Fibroblast of skin of right quadriceps (primary cell): ENCODE measurements around the gene ABHD8.

Experiments
- DNase-seq: peaks from one replicate; pipeline ENCODE4 v3.0.0-alpha.2; 2013

The ABHD8 gene

DNA sequence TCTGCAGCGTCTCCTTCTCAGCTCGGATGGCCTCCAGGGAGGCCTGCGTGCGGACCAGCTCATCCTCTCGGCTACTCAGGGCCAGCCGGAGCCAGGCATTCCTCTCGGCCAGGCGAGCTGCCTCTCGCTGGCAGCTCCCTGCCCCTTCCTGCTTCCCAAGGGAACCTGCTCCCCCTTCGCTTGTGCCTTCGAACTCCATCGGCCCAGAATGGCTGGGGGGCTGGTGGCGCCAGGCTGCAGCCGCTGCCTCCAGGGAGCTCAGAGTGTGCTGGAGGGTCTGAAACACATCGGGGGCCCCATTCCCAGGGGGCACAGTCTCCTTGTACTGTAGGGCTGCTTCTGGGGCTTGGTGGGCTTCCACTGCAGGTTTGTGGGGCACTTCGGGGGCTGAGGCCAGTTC, 40.7 kb downstream of the ABHD8 start:
- DNase-seq: no peak

DNA sequence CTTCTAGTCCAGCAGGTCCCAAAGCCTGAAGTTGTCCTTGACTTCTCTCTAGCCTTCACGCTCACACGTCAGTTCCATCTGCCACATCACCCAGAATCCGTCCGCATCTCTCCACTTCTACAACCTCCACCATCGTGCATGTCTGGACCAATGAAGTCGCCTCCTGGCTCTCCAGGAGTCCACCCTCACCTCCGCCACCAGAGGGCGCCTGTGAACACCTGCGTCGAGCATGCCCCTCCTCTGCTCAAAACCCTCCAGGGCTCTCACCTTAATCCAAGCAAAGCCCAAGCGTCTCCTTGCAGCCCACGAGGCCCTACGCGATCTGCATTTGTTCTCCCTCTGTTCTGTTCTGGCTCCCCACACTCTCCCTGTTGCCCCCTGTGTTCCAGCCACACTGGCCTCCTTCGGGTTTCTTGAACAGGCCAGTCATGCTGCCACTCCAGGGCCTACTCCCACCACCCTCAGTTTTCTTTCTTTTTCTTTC, 42.3 kb downstream of the ABHD8 start:
- peak; percentile 63 for DNase-seq

DNA sequence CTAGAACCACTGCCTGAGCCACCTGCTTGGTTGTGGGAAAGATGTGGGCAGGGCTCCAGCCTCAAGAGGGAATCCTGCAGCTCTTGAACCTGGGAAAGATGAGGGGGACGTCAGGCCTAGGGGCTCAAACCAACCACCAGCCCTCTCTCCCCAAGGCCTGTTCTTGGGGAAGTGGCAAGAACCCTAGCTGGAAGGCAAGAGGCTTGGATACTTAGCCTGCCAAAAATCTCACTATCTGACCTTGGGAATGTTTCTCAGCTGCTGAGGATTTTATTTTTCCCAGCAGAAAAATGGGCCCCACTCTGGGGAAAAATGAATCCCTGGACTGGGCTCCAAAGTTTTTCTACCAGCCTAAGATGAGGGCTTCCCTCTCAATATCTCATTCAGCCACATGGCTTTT, 43.3 kb downstream of the ABHD8 start:
- no peak for DNase-seq

DNA sequence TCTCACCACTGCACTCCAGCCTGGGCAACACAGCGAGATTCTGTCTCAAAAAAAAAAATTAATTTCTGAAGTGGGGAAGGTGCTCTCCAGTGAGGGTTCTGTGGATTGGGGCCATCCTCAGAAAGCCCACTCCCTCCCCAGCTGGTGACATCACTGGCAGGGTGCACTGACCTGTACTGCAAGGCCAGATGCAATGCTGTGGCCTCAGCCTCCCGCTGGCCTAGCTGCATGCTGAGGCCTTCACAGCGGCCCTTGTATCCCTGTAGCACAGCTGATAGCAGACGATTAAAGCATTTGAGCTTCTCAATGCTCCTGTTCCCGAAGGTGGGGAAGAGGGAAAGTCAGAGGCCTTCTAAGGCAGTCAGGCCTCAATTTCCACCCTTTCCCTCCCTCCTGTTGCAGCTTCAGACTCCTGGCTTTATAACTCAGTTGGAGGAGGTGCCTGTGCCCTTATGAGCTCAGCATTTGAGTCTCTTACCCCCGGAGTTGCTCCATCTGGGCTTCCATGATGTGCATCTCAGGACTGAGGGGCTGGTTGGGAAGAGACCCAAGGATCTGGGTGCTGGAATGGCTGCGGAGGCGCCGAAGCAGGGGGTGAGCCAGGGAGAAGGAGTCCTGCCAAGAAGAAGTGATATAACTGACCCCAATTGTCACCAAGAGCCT, 44.0 kb downstream of the ABHD8 start:
- DNase-seq: no peak

DNA sequence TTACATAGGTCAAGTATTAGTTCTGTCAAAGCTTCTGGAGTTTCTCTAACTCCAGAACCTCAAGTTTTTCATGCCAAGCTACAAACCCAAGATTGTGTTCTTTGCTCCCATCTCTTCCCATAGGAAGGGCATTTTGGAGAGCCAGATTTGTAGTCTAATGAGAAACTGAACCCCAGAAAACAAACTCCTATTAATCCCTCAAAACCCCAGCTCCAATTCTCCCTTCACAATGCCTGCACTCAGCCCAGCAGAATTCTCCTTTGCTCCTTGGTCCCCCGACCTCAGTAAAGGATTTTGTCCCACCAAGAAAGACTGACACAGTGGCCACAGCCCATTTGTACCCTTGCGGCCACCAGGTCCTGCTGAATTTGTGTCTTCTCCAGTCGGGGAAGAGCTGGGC, 47.1 kb downstream of the ABHD8 start:
- no peak for DNase-seq

DNA sequence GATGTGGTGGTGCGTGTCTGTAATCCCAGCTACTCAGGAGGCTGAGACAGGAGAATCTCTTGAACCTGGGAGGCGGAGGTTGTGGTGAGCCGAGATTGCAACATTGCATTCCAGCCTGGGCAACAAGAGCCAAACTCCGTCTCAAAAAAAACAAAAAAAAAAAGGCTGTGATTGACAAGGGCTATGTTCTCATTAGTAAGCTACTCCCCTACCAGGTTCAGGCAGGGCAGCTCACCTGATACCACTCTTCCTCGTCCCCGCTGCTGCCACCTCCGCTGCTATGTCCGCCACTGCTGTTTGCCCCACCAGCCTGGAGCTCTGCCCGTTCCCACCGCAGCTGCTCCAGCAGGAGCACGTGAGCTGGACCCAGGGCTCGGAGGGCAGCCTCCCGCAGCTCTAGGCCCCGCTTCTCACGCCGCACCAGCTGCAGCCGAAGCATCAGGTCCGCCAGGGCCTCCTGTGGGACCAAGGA, 48.0 kb downstream of the ABHD8 start:
- DNase-seq: no peak

DNA sequence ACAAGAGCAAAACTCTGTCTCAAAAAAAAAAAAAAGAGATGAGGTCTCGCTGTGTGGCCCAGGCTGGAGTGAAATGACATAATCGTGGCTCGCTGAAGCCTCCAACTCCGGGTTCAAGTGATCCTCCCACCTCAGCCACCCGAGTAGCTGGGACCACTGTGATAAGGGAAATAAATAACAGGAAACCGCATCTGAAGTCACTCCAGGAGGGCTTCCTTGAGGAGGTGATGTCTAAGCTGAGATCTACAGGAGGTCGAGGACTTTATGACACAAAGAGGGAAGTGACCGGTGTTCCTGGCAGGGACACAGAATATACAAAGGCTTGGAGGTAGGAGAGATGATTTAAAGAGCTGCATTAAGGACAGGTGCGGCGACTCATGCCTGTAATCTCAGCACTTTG, 48.6 kb downstream of the ABHD8 start:
- no peak for DNase-seq

DNA sequence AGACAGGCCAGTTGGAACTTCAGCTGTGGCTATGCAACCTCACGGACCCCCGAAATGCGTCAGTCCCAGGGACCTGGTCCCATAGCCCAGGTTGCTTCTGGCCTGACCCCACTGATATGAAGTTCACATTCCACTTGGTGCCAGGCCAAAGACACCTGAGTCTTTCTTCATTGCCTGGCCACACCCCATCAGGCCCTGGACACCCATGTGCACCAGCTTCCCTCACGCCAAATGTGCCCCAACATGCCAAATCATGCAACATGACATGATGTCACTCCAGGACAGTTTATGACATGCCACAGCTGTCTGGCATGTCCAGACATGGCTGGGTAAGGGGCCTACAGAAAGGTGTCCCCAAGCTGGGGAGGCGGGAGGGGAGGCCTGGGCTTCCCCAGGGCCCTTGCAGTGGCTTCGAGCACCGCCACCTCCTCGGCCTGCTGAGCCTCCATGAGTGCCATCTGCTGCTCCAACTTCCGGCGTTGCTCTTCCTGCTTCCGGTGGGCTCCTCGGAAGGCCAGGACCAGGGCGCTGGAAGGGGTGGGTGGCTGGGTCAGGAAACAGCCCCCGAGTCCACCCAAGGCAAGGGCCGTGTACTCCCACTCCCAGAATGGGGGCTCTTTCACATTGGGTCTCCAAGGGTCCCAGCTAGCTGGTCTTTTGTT, 53.2 kb downstream of the ABHD8 start:
- DNase-seq: no peak

DNA sequence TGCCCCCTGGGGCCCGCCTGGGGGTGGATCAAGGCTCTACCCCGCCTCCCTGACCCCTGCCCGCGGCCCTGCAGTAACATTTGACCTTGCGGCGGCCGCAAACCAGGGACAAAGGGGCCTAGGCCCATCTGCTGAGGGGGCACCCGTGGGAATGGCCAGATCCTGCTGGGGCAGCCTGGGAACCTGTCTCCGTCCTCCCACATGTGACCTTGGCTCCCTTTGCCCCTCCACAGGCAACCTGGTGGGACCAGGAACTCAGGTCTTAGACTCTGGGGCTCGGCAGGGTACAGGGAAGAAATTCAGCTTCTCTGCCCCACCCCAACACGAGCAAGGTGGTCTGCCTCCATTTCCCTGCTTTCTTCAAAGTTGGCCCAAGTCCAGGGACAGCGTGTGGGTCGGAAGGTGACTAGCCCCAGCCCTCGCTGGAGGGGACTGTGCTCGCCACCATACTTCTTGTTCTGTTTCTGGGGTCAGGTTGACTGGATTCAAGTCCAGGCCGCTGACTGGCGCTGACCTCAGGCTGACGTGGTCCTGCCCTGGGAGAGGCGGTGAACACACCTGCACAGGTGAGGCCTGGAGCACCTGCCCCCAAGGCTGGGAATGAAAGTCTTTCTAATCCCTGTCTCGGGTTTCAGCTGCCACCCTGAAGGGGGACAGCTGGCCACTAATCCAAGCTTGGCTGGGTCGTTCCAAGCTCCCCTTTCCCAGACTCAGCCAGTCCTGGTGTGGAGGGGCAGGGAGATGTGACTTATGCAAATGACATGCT, 55.0 kb downstream of the ABHD8 start:
- DNase-seq: no peak

DNA sequence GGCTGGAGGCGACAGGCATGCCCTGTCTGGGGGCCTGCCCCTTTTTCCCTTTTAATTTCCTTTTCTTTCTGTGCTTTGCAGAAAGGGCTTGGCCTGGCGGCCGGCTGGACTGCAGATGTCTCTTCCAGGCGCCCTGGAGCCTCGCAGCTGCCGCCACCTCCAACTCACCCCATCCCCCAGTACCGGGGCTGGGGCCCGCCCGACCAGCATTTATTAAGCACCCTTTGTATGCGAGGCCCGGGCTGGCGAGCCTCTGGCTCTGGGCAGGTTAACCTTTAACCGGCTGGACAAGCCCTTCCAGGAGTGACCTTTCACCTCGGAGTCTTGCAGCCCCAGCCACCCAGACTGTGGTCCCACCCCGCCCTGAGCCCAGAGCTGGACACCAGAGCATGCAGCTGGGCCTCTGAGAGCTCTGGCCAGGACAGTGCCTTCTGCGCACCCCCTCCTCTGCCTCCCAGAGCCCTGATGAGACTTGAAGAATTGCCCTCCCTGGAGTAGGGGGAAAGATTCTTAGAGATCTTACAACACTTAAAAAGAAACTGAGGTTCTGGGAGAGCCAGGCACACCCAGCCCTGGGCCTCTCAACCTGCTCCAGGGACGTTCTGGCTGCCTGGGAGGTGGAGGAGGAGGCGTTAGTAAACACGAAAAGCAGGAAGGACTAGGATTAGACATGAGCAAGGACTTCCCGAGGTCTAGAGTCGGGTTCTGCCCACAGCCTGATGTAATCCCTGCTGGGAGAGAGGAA, 56.4 kb downstream of the ABHD8 start:
- DNase-seq: no peak

DNA sequence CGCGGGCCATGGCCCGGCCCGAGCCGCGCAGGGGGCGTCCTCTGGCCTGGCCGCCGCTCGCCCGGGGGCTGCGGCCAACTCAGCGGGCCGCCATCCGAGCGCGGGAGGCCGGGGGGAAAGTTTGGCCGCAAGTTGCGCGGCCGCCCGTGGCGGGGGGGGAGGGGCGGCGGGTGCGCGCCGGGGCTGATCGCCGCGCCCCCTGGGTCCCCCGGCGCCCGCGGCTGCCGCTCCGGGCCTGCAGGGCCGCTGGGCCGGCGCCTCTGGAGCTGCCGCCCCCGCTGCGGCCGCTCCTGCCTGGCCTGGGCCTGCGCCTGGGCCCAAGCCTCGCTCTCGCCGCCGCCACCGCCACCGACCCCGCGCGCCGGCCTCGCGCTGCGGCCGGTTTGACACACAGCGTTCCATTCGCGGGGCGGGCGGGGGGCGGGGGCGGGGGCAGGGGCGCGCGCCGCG, 57.7 kb downstream of the ABHD8 start, which contains the start of gene NR2F6:
NR2F6 (minus strand) TSS at position 385 of the 450 bp plus-strand sequence. CDS start 699 bp downstream, outside the sequence.
- DNase-seq: no peak

DNA sequence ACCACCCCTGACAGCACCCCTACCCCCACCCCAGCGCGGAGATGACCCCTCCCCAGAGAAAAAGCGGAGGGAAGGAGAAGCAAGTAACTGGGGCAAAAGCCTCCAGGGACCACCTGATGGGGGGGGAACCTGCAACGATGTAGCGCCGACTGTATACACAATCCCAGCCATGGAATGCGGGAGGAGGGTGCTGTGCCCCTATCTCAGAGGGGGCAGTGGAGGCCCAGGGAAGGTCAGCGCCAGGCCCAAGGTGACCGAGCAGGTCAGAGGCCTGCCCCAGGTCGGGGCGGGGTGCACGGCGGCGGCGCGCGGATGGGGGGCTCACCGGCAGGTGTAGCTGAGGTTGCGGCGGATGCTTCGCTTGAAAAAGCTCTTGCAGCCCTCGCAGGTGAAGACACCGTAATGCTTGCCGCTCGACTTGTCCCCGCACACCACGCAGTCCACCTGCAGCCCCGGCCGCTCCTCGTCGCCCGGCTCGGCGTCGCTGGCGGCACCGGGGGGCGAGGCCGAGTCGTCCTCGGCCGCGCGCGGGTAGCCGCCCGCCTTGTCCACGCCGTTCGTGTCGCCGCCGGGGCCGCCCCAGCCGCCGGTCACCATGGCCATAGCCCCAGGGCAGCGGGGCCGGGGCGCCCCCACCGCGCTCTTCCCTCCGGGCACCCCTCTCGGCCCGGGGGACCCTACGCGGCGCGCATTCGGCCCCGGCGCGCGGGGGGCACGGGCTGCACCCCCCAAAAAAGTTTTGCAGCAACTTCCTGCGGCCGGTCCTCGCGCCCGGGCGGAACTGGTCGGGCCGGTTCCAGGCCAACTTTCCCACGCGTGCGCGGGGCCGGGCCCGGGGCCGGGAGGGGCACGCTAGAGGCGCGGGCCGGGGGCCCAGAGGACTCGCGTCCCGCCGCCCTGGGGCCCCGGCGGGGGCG, 58.3 kb downstream of the ABHD8 start:
- DNase-seq: no peak

DNA sequence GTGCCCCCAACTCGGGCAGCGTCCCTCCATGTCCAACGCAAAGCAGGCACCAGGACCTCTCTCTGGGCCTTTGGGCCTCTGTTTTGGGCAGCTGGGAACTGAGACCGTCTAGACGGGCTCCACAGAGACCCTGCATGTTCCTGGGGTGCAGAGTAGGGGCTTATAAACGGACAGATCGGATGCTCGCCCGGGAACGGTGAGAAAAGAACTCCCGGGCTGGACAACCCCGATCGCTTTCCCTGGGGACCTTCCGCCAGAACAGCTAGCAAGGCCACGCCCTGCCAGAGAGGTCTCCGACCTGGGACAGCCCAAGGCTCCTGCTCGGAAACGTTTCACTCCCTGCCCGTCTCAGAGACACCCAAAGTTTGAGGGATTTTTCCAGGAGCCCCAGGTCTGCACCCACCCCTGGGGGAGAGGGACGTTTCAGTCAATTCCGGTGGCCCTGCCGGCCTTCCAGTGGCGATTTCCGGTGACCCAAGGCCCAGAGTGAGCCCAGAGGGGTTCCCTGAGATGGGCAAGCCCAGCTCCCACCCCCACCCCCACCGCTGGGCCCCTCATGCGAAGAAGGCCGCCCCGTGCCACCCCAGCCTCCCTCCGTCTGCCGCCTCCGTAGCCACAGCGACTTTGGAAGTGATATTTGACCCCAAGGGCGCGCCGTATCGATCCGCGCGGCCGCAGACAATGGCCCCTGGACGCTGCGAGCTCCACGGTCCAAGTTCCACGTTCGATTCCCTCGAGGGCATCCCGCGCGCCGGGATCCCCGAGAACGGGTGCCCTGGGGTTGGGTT, 59.2 kb downstream of the ABHD8 start:
- DNase-seq: no peak

DNA sequence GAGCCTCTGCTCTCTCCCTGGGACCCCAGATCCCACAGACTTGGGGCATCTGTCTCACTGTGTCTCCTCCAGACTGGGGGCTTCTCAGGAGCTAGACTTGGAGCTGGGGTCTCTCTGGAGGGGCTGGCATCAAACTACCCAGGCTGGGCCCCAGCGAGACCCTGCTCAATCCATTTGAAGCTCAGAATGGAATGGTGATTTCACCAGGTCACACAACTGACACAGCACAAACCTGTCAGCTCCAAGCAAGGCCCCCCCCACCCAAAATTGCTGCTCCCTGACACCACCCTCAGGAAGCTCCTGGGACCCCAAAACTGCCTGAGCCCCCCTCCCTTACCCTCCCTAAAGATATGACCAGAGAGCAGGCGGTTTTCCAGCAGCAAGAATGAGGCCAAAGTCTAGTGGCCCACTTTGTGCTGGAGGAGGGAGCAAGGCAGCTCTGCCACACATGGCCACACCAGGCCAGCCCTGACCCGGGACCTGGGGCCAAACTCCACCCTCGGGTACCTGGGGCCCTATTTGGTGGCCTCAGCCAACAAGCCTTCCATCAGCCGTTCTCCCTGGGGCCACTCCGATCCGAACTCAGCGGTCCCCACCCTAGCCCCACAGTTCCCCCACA, 59.9 kb downstream of the ABHD8 start:
- no peak for DNase-seq

DNA sequence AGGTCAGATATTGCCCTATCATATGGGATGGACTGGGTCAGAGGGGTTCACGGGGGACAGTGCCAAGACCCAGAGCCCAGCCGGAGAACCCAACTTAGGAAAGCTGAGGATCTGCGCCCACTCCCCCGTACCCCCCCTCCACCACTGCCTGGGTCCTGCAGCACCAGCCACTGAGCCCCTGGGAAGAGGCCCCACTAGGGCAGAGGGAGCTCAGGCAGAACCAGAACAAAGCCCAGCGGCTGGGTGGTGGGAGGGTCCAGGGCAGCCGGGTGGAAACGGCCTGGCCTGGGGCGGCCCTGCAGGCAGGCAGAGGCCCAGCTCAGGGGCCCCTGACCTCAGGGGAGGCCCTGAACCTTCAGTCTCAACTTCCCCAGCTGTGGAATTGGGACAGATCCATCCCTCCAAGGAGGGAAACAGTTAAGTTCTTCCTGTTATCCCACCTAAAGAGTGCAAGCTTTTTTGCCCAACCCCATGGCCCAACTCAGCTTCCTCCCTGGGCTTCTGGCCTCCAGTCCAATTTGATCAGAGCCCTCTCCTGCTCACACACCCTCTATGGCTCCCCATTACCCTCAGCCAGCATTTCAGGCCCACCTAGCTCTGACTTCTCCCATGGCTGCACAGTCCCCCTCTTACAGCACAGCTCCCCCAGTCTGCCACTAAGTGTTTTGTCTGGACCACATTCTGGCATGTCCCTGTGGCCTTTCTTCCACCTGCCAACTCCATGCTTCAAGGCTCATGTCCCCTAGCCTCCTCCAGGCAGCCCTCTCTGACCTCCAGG, 60.6 kb downstream of the ABHD8 start:
- DNase-seq: no peak
